K562 (cell line): ENCODE measurements around the gene SFXN5. TPM values are rescaled to one million over a fixed set of nuclear protein-coding genes. Genes with fewer than 3 reads are reported as not detected.
"Not testable (repeated sequence)": the region's sequence is repeated elsewhere in the genome, so short reads cannot be mapped to it uniquely, and the experiment has no call there.

Source experiments
- ATAC-seq: fragments of 200-7000 bp; cut with Tn5 transposase; 3 replicates; pipeline ENCODE4 v1.9.1; 2020; ENCODE audit warnings: moderate library complexity
- BruUV-seq: library from RNA; stranded (reverse); fragments of 400-500 nt; replicated peaks from 2 replicates; lab custom pipeline; 2021; lab: Mats Ljungman, UMichigan
- CTCF ChIA-PET: fragments of 300-600 bp; formaldehyde crosslinking; extraction: SDS; loops from one replicate; lab custom pipeline; 2021; ENCODE audit warnings: low intra/inter-chr PET ratio; lab: Yijun Ruan, JAX
- POLR2A ChIA-PET: fragments of 300-600, 350-650 bp; sonication (Branson Sonifier 250); formaldehyde crosslinking; extraction: SDS; loops from one replicate; lab custom pipeline; 2021; ENCODE audit warnings: antibody characterized with exemption, inconsistent platforms; lab: Yijun Ruan, JAX
- DNase-seq, 4 experiments: peaks; one replicate each; pipeline versions ENCODE4 v3.0.0 to v3.0.0-alpha.2; 2011 to 2018; ENCODE audit warnings: low spot score in 3 of 4, mixed read lengths in 3 of 4; ENCODE audit errors: extremely low read depth in 1 of 4
- FAIRE-seq: peaks from 2 replicates; lab custom pipeline; 2011; peaks lifted over from hg19 to GRCh38; lab: Jason Lieb, UNC
- H2AFZ ChIP-seq: 2 replicates; pipeline ENCODE4 v1.6.0; 2011; ENCODE audit warnings: low read depth, low read length, control low read depth, inconsistent platforms
- H3K27ac ChIP-seq: fragments of 200-600 bp; 3 replicates; pipeline ENCODE4 v1.8.0; 2011; ENCODE audit warnings: low read depth, mild to moderate bottlenecking, control low read depth, inconsistent platforms, low read length, moderate library complexity, mixed read lengths; ENCODE audit errors: extremely low read depth
- H3K27me3 ChIP-seq, 2 experiments: fragments of 300-600 bp in 1 of 2; 2 replicates in 1 of 2; 3 replicates in 1 of 2; pipeline versions ENCODE4 v1.6.0 to v1.8.0; 2011; ENCODE audit warnings: inconsistent platforms in 2 of 2, low read length in 2 of 2, mild to moderate bottlenecking in 1 of 2, mixed read lengths in 1 of 2, moderate library complexity in 1 of 2; ENCODE audit not compliant: control insufficient read depth in 2 of 2, insufficient read depth in 2 of 2
- H3K36me3 ChIP-seq: fragments of 300-600 bp; 3 replicates; pipeline ENCODE4 v1.8.0; 2011; ENCODE audit warnings: mild to moderate bottlenecking, low read length, inconsistent platforms; ENCODE audit not compliant: control insufficient read depth, insufficient read depth
- H3K4me1 ChIP-seq, 2 experiments: fragments of 200-600 bp in 1 of 2; replicated peaks in 1 of 2; 2 replicates in 1 of 2; 3 replicates in 1 of 2; pipeline versions ENCODE4 v1.5.1 to v1.8.0; 2011; ENCODE audit warnings: inconsistent platforms in 2 of 2, low read length in 2 of 2, mild to moderate bottlenecking in 1 of 2, mixed read lengths in 1 of 2, moderate library complexity in 1 of 2; ENCODE audit not compliant: control insufficient read depth in 2 of 2, insufficient read depth in 2 of 2
- H3K4me2 ChIP-seq: 2 replicates; pipeline ENCODE4 v1.6.1; 2011; ENCODE audit warnings: low read length, control low read depth, inconsistent platforms, mixed read lengths; ENCODE audit not compliant: insufficient read depth
- H3K4me3 ChIP-seq: fragments of 200-600 bp; sonication (generic), shearing (Covaris generic); 2 replicates; pipeline ENCODE4 v1.5.1; 2016; ENCODE audit warnings: control low read depth, inconsistent platforms
- H3K79me2 ChIP-seq: fragments of 200-600 bp; 3 replicates; pipeline ENCODE4 v1.8.0; 2011; ENCODE audit warnings: low read length, inconsistent platforms; ENCODE audit not compliant: control insufficient read depth, insufficient read depth
- H3K9ac ChIP-seq, 2 experiments: 2 replicates each; pipeline versions ENCODE4 v1.6.0 to v1.6.1; 2011; ENCODE audit warnings: low read depth in 2 of 2, low read length in 2 of 2, control low read depth in 1 of 2, inconsistent platforms in 1 of 2, mild to moderate bottlenecking in 1 of 2, mixed read lengths in 1 of 2; ENCODE audit not compliant: insufficient read depth in 1 of 2
- H3K9me1 ChIP-seq: one replicate; pipeline ENCODE4 v1.6.0; 2011; ENCODE audit warnings: inconsistent platforms, mild to moderate bottlenecking, low read length, moderate library complexity; ENCODE audit not compliant: control insufficient read depth, insufficient read depth
- H3K9me3 ChIP-seq: replicated peaks from 2 replicates; pipeline ENCODE4 v1.5.1; 2011; ENCODE audit warnings: low read depth, low read length, inconsistent platforms; ENCODE audit not compliant: control insufficient read depth, insufficient read depth
- H4K20me1 ChIP-seq: replicated peaks from 2 replicates; pipeline ENCODE4 v1.6.1; 2011; ENCODE audit warnings: low read length, inconsistent platforms, mixed read lengths; ENCODE audit not compliant: control insufficient read depth, insufficient read depth
- CEBPB ChIP-seq: fragments of 450-650 bp; IDR thresholded peaks from 2 replicates; pipeline ENCODE4 v1.6.1; 2016; ENCODE audit warnings: missing genetic modification characterization, missing compliant biosample characterization
- EP300 ChIP-seq: IDR thresholded peaks from 2 replicates; pipeline ENCODE4 v1.6.1; 2012; ENCODE audit warnings: low read length, improper control_type of control experiment
- FOXM1 ChIP-seq, 2 experiments: fragments of 450-650 bp in 1 of 2; sonication (generic) in 1 of 2; formaldehyde crosslinking in 1 of 2; IDR thresholded peaks; 2 replicates each; pipeline versions ENCODE4 v1.6.1 to v1.9.0; 2017 to 2022; ENCODE audit warnings: low read depth in 2 of 2, mild to moderate bottlenecking in 2 of 2, missing genetic modification reagents in 1 of 2, moderate library complexity in 1 of 2
- KDM1A ChIP-seq, 2 experiments: fragments of 450-650 bp; IDR thresholded peaks; 2 replicates each; pipeline ENCODE4 v1.6.1; 2016; ENCODE audit warnings: mild to moderate bottlenecking in 2 of 2
- PHB2 ChIP-seq: fragments of 450-650 bp; IDR thresholded peaks from 2 replicates; pipeline ENCODE4 v1.6.1; 2017; ENCODE audit warnings: low read depth
- SMARCA4 ChIP-seq: fragments of 450-650 bp; IDR thresholded peaks from 2 replicates; pipeline ENCODE4 v1.6.1; 2016
- SRSF9 ChIP-seq: fragments of 200-400 bp; formaldehyde crosslinking; IDR thresholded peaks from 2 replicates; pipeline ENCODE4 v1.6.1; 2017; ENCODE audit warnings: low read depth, low read length, borderline replicate concordance
- TEAD2 ChIP-seq: fragments of 450-650 bp; IDR thresholded peaks from 2 replicates; pipeline ENCODE4 v1.6.1; 2016; ENCODE audit warnings: missing genetic modification characterization, control low read depth, missing compliant biosample characterization
- ZBTB7A ChIP-seq: IDR thresholded peaks from 2 replicates; pipeline ENCODE4 v1.6.1; 2011; ENCODE audit warnings: low read depth, mild to moderate bottlenecking, low read length, moderate library complexity, borderline replicate concordance; ENCODE audit not compliant: control insufficient read depth
- ZNF507 ChIP-seq: conservative IDR thresholded peaks from 2 replicates; pipeline ENCODE4 v1.6.1; 2017; ENCODE audit warnings: missing genetic modification characterization, missing compliant biosample characterization
- ZNF764 ChIP-seq: fragments of 250-450 bp; sonication (Bioruptor Pico); IDR thresholded peaks from 2 replicates; pipeline ENCODE4 v1.4.0; 2020; ENCODE audit warnings: low read depth, mild to moderate bottlenecking, moderate library complexity
- WGBS: fragments of 100-300 bp; shearing (Covaris generic); methylation state at CpG from one replicate; pipeline ENCODE4 v1.1.6; 2016; ENCODE audit warnings: low coverage, mixed read lengths; ENCODE audit not compliant: insufficient coverage; ENCODE audit errors: missing lambda C conversion rate; 5-methylcytosine and 5-hydroxymethylcytosine counted together
- in situ Hi-C: fragments of 300-500 bp; cut with MboI; formaldehyde crosslinking; loops from 4 replicates; pipeline ENCODE4 v1.15.0; 2018; ENCODE audit warnings: inconsistent platforms, mixed read lengths
- intact Hi-C: fragments of 100-400 bp; cut with micrococcal nuclease; formaldehyde crosslinking; loops from 2 replicates; pipeline ENCODE4 v1.14.2; 2022
- polyA plus RNA-seq, 8 experiments: library from polyadenylated mRNA; depleted of rRNA in 4 of 8; stranded (reverse) in 5 of 8; unstranded in 3 of 8; fragments of >200 nt; fragmentation: Nextera tagmentation in 2 of 8; fragmentation: Illumina TruSeq in 1 of 8; extraction: Ambion mirVana in 2 of 8; extraction: Trizol in 1 of 8; gene quantifications; 2 replicates each; pipeline versions ENCODE4 v1.2.1 to v1.2.3, GENCODE V29; 2011 to 2014; ENCODE audit warnings: inconsistent platforms in 1 of 8, missing spikeins in 1 of 8
- total RNA-seq, 7 experiments: library from RNA; depleted of rRNA in 6 of 7; stranded (reverse); fragments of >200 nt in 6 of 7; fragmentation: Illumina TruSeq in 2 of 7; extraction: Trizol in 2 of 7; gene quantifications; 2 replicates each; pipeline versions ENCODE4 v1.2.1 to v1.2.3, GENCODE V29; 2011 to 2021; ENCODE audit warnings: low replicate concordance in 1 of 7
- TF ChIP-seq, protein P1 (sequence below): fragments of 450-650 bp; IDR thresholded peaks from 2 replicates; pipeline ENCODE4 v1.6.1; 2016; ENCODE audit warnings: antibody characterized with exemption
- TF ChIP-seq, protein P2 (sequence below): sonication (generic); formaldehyde crosslinking; IDR thresholded peaks from 2 replicates; pipeline ENCODE4 v1.8.0; 2022; ENCODE audit warnings: mild to moderate bottlenecking, low read depth, missing genetic modification reagents

SFXN5 gene
- total and polyA plus RNA-seq, 9 of the 15 experiments (the other 6 are each of a cell fraction or from before 2014, with no cell fraction given): 8.3 to 22.6 (median 16.0) TPM

DNA sequence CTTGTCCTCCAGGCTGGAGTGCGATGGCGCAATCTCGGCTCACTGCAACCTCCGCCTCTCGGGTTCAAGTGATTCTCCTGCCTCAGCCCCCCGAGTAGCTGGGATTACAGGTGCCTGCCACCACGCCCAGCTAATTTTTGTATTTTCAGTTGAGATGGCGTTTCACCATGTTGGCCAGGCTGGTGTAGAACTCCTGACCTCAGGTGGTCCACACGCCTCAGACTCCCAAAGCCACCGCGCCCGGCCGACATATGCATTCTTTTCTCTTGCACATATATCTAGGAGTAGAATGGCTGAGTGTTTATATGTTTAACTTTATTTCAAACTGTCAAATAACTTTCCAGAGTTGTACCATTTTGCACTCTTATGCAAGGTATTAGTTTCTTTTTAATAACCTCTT lies 164.1 kb downstream of the SFXN5 start:
- BruUV-seq, H3K4me3 ChIP-seq, H4K20me1 ChIP-seq, CTCF ChIA-PET, H3K9me3 ChIP-seq, H3K4me2 ChIP-seq, H3K9ac ChIP-seq, DNase-seq, intact Hi-C loops, H2AFZ ChIP-seq, FAIRE-seq, H3K27ac ChIP-seq, in situ Hi-C loops, H3K4me1 ChIP-seq, H3K79me2 ChIP-seq, ATAC-seq, H3K9me1 ChIP-seq, H3K36me3 ChIP-seq: not testable (repeated sequence)
- peak; percentile 50; the same call in 1 of the 2 replicates for TF ChIP-seq CEBPB (tag)
- POLR2A ChIA-PET: interaction anchor here (0.6 to 1.5 kb wide), 2 partner anchors 8 to 63 kb away, joined by 3 read pairs; no protein-coding TSS in a partner anchor
- WGBS: 3% methylated on average over 8 of the region's 13 CpGs
- H3K27me3 ChIP-seq: peaks cover 9 to 13% of the 10 kb centered on the region in 2 experiments

DNA sequence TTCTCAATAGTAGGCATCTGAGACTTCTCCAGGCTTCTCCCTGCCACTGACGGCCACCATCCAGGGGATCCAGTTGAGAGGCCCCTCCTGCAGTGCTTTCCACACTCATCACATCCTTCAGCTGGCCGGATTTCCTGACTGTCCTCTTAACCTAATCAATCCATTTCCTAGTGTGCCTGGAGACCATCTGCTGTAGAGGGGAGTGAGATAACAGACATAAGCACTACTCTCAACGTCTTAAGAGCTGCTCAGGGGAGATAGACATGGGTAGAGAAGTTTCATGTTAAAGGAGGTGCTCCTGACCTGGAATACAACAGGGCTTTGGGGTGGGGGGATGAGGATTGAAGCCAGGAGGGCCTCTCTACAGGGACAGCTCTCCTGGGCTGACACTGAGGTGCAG lies 170.1 kb downstream of the SFXN5 start:
- ChIA-PET POLR2A (interaction anchor here (1.6 kb wide), 1 partner anchor 16 kb away, joined by 4 read pairs; the partner anchor contains the start of gene EMX1), CTCF (interaction anchor here (0.8 kb wide), 1 partner anchor 9 kb away, joined by 3 read pairs; no protein-coding TSS in a partner anchor)
- FAIRE-seq (peak; percentile 91), DNase-seq (peak; percentile 51 to 77 (median 65)), ATAC-seq (peak; percentile 90)
- Histone ChIP-seq H3K4me3 (no peak overlapping the region), H3K9me1 (no peaks in the 10 kb centered on the region), H3K27ac (no peak overlapping the region; the same call in 1 of the 3 replicates), H3K9ac (0 out of 4 replicates have a peak overlapping the region, but pooled peaks of 1 of the 2 experiments have one; percentile 48), H3K4me2 (peak overlapping the region; percentile 34; the same call in 1 of the 2 replicates), H3K9me3 (no peaks in the 10 kb centered on the region; the same call in 1 of the 2 replicates), H3K27me3 (peaks cover 4 to 19% of the 10 kb centered on the region in 2 experiments; a peak in 4 of 5 replicates), H3K36me3 (no peaks in the 10 kb centered on the region), H3K79me2 (no peaks in the 10 kb centered on the region), H3K4me1 (peaks cover 0 to 11% of the 10 kb centered on the region in 2 experiments; a peak in 2 of 5 replicates), H2AFZ (peak overlapping the region; percentile 32; the same call in 1 of the 2 replicates), H4K20me1 (no peaks in the 10 kb centered on the region)
- 5% methylated on average over 3 of the region's 3 CpGs for WGBS
- in situ Hi-C loops (no loop called here), intact Hi-C loops (no loop called here)
- BruUV-seq: no TSS peak
- no peak for TF ChIP-seq SRSF9
- TF ChIP-seq KDM1A (IDR thresholded peaks at IDR 0.05): peak; percentile 68 to 78
- peak; percentile 35; the same call in 1 of the 2 replicates for TF ChIP-seq ZBTB7A
- no peak for TF ChIP-seq ZNF764 (CRISPR knock-in tag)
- TF ChIP-seq, protein P1, sequence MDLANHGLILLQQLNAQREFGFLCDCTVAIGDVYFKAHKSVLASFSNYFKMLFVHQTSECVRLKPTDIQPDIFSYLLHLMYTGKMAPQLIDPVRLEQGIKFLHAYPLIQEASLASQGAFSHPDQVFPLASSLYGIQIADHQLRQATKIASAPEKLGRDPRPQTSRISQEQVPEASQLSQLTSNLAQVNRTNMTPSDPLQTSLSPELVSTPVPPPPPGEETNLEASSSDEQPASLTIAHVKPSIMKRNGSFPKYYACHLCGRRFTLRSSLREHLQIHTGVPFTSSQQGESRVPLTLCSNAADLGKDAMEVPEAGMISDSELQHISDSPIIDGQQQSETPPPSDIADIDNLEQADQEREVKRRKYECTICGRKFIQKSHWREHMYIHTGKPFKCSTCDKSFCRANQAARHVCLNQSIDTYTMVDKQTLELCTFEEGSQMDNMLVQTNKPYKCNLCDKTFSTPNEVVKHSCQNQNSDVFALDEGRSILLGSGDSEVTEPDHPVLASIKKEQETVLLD: no peak
- TF ChIP-seq PHB2: peak; percentile 53; the same call in 1 of the 2 replicates
- peak; percentile 70 for TF ChIP-seq FOXM1 (IDR thresholded peaks at IDR 0.05; ENCODE audit: low read depth)
- TF ChIP-seq FOXM1 (CRISPR knock-in tag; IDR thresholded peaks at IDR 0.05; ENCODE audit: low read depth): no peak
- TF ChIP-seq TEAD2 (tag): no peak
- TF ChIP-seq EP300: peak; percentile 80; the same call in 1 of the 2 replicates
- TF ChIP-seq, protein P2, sequence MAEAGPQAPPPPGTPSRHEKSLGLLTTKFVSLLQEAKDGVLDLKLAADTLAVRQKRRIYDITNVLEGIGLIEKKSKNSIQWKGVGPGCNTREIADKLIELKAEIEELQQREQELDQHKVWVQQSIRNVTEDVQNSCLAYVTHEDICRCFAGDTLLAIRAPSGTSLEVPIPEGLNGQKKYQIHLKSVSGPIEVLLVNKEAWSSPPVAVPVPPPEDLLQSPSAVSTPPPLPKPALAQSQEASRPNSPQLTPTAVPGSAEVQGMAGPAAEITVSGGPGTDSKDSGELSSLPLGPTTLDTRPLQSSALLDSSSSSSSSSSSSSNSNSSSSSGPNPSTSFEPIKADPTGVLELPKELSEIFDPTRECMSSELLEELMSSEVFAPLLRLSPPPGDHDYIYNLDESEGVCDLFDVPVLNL (CRISPR knock-in tag): no peak
- TF ChIP-seq SMARCA4: peak; percentile 78
- TF ChIP-seq ZNF507 (tag): no peak
